RCC 7860 (cell line): ENCODE data around the gene DDX42.
"Not testable (repeated sequence)": the region's sequence is repeated elsewhere in the genome, so short reads cannot be mapped to it uniquely, and the experiment has no call there.

ENCODE experiments used
- DNase-seq: peaks from one replicate; pipeline ENCODE4 v3.0.0-alpha.2; 2015; ENCODE audit warnings: low spot score
- FAIRE-seq: peaks from 2 replicates; lab custom pipeline; 2012; peaks lifted over from hg19 to GRCh38; lab: Jason Lieb, UNC

DDX42 gene

GRCh38 chr17:63866625-63867024, 92.7 kb downstream of the DDX42 start:
- DNase-seq, FAIRE-seq: not testable (repeated sequence)
